WTC11 (cell line): ENCODE results near the gene FHOD3. TPM values are rescaled to one million over a fixed set of nuclear protein-coding genes. Genes with fewer than 3 reads are reported as not detected.

Source experiments
- AR ChIP-seq: fragments of 250-450 bp; sonication (Bioruptor Pico); IDR thresholded peaks from 2 replicates; pipeline ENCODE4 v1.9.0; 2021; ENCODE audit warnings: mild to moderate bottlenecking
- ATF6 ChIP-seq: sonication (generic); formaldehyde crosslinking; IDR thresholded peaks from 2 replicates; pipeline ENCODE4 v1.8.1; 2023; ENCODE audit warnings: mild to moderate bottlenecking, missing genetic modification reagents
- CBFB ChIP-seq: sonication (generic); formaldehyde crosslinking; IDR thresholded peaks from 2 replicates; pipeline ENCODE4 v1.8.1; 2022; ENCODE audit warnings: mild to moderate bottlenecking, low read depth, missing genetic modification reagents
- CREM ChIP-seq: sonication (generic); formaldehyde crosslinking; IDR thresholded peaks from 2 replicates; pipeline ENCODE4 v1.8.1; 2022; ENCODE audit warnings: mild to moderate bottlenecking, missing genetic modification reagents, moderate library complexity
- E2F1 ChIP-seq: sonication (generic); formaldehyde crosslinking; IDR thresholded peaks from 2 replicates; pipeline ENCODE4 v1.8.0; 2022; ENCODE audit warnings: mild to moderate bottlenecking, missing genetic modification reagents
- E2F4 ChIP-seq: sonication (generic); formaldehyde crosslinking; IDR thresholded peaks from 2 replicates; pipeline ENCODE4 v1.8.1; 2022; ENCODE audit warnings: low read depth, mild to moderate bottlenecking, moderate library complexity, missing genetic modification reagents, borderline replicate concordance
- E2F5 ChIP-seq: sonication (generic); formaldehyde crosslinking; IDR thresholded peaks from 2 replicates; pipeline ENCODE4 v1.8.1; 2022; ENCODE audit warnings: mild to moderate bottlenecking, moderate library complexity, missing genetic modification reagents
- ELF4 ChIP-seq: sonication (generic); formaldehyde crosslinking; IDR thresholded peaks from 2 replicates; pipeline ENCODE4 v1.8.1; 2022; ENCODE audit warnings: low read depth, mild to moderate bottlenecking, moderate library complexity, missing genetic modification reagents
- ETV6 ChIP-seq: sonication (generic); formaldehyde crosslinking; IDR thresholded peaks from 2 replicates; pipeline ENCODE4 v1.8.1; 2022; ENCODE audit warnings: mild to moderate bottlenecking, missing genetic modification reagents
- FOXP1 ChIP-seq: sonication (generic); formaldehyde crosslinking; IDR thresholded peaks from 2 replicates; pipeline ENCODE4 v1.8.0; 2022; ENCODE audit warnings: missing genetic modification reagents, mild to moderate bottlenecking, moderate library complexity, borderline replicate concordance
- GABPB1 ChIP-seq: sonication (generic); formaldehyde crosslinking; IDR thresholded peaks from 2 replicates; pipeline ENCODE4 v1.8.1; 2023; ENCODE audit warnings: mild to moderate bottlenecking, missing genetic modification reagents
- MXD4 ChIP-seq: fragments of 250-450 bp; sonication (Bioruptor Pico); IDR thresholded peaks from 2 replicates; pipeline ENCODE4 v1.8.0; 2021; ENCODE audit warnings: mild to moderate bottlenecking, moderate library complexity, borderline replicate concordance
- MYBL2 ChIP-seq: sonication (generic); formaldehyde crosslinking; IDR thresholded peaks from 2 replicates; pipeline ENCODE4 v1.8.1; 2023; ENCODE audit warnings: mild to moderate bottlenecking, moderate library complexity, missing genetic modification reagents
- PRDM15 ChIP-seq: sonication (generic); formaldehyde crosslinking; IDR thresholded peaks from 2 replicates; pipeline ENCODE4 v1.8.0; 2022; ENCODE audit warnings: missing genetic modification reagents
- PREB ChIP-seq: sonication (generic); formaldehyde crosslinking; IDR thresholded peaks from 2 replicates; pipeline ENCODE4 v1.8.1; 2022; ENCODE audit warnings: mild to moderate bottlenecking, missing genetic modification reagents, moderate library complexity, borderline replicate concordance
- RELA ChIP-seq: sonication (generic); formaldehyde crosslinking; IDR thresholded peaks from 2 replicates; pipeline ENCODE4 v1.8.1; 2022; ENCODE audit warnings: missing genetic modification reagents, mild to moderate bottlenecking, borderline replicate concordance
- SMAD4 ChIP-seq: sonication (generic); formaldehyde crosslinking; IDR thresholded peaks from 2 replicates; pipeline ENCODE4 v1.8.0; 2022; ENCODE audit warnings: mild to moderate bottlenecking, missing genetic modification reagents
- SOX15 ChIP-seq: fragments of 250-450 bp; sonication (Bioruptor Pico); IDR thresholded peaks from 2 replicates; pipeline ENCODE4 v1.9.0; 2021; ENCODE audit warnings: mild to moderate bottlenecking
- SP1 ChIP-seq: sonication (generic); formaldehyde crosslinking; conservative IDR thresholded peaks from 2 replicates; pipeline ENCODE4 v1.8.1; 2022; ENCODE audit warnings: missing genetic modification reagents
- TP53 ChIP-seq: sonication (generic); formaldehyde crosslinking; IDR thresholded peaks from 2 replicates; pipeline ENCODE4 v1.8.1; 2023; ENCODE audit warnings: mild to moderate bottlenecking, missing genetic modification reagents
- ZNF263 ChIP-seq: sonication (generic); formaldehyde crosslinking; IDR thresholded peaks from 2 replicates; pipeline ENCODE4 v1.8.1; 2022; ENCODE audit warnings: low read depth, mild to moderate bottlenecking, moderate library complexity, missing genetic modification reagents
- ZNF425 ChIP-seq: fragments of 250-450 bp; sonication (Bioruptor Pico); conservative IDR thresholded peaks from 2 replicates; pipeline ENCODE4 v1.9.0; 2021; ENCODE audit warnings: mild to moderate bottlenecking
- total RNA-seq: library from RNA; stranded (reverse); gene quantifications from 3 replicates; pipeline ENCODE4 v1.2.3, GENCODE V29; 2021

The FHOD3 gene
- total RNA-seq, 1 experiment from 2014 or later: 3.8 TPM

- 0 out of 2 replicates have a peak, but pooled peaks have one; percentile 12 for TF ChIP-seq AR (CRISPR knock-in tag)
- peak; percentile 94 for TF ChIP-seq MXD4
- no peak for TF ChIP-seq PRDM15
- no peak for TF ChIP-seq ATF6 (CRISPR knock-in tag)
- no peak for TF ChIP-seq SOX15 (CRISPR knock-in tag)
- TF ChIP-seq ZNF263 (CRISPR knock-in tag): peak; percentile 61; the same call in 1 of the 2 replicates
- TF ChIP-seq E2F4: peak; percentile 52; the same call in 1 of the 2 replicates
- TF ChIP-seq PREB (CRISPR knock-in tag): no peak
- no peak for TF ChIP-seq ELF4 (CRISPR knock-in tag)
- no peak for TF ChIP-seq CBFB (CRISPR knock-in tag)
- no peak for TF ChIP-seq ZNF425
- TF ChIP-seq SMAD4: no peak
- TF ChIP-seq CREM (CRISPR knock-in tag): peak; percentile 83
- no peak for TF ChIP-seq TP53
- peak; percentile 61 for TF ChIP-seq ETV6
- peak; percentile 74 for TF ChIP-seq FOXP1
- TF ChIP-seq E2F1: no peak
- TF ChIP-seq GABPB1 (CRISPR knock-in tag): peak; percentile 52
- peak; percentile 74 for TF ChIP-seq SP1 (CRISPR knock-in tag)
- peak; percentile 96 for TF ChIP-seq E2F5 (CRISPR knock-in tag)
- TF ChIP-seq RELA (CRISPR knock-in tag): 0 out of 2 replicates have a peak, but pooled peaks have one; percentile 47
- TF ChIP-seq MYBL2: no peak
Measured at GRCh38 chr18:36828630-36829361, 531.3 kb downstream of the FHOD3 start, which contains the start of the genes KIAA1328 and TPGS2 (continued).
